ENCODE data around the gene ATP2B3.
A peak's percentile ranks its signal among the peaks of the same experiment; 100 is the strongest.
"Not testable (repeated sequence)": the region's sequence is repeated elsewhere in the genome, so short reads cannot be mapped to it uniquely, and the experiment has no call there.

ATP2B3 gene

DNA sequence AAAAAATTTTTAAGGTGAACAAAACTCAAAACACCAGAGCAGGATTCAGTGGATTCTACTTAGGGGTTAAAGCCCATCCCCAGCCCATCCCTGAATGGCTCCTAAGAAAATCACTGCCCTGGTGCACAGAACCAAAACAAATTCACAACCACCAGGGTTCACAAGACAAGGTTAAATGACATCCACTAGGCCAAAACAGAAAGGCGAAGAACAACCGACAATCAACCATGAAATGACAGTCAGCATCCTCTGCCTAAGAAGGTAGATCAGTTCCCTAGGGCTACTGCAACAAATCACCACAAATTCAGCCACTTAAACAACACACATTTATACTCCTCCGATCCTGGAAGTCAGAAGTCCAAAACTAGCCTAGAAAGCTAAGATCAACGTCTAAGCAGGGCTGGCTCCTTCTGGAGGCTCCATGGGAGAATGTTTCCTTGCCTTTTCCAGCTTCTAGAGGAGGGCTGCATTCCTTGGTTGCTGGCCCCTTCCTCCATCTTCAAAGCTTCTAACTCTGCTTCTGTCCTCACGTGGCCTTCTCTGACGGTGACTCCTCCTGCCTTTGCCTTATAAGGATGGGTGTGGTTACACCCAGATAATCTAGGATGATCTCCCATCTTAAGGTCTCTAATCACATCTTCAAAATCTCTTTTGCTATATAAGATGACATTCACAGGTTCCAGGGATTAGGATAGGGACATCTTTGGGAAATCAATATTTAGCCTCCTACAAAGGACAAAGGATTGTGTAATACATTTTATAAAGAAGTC lies 79.7 kb downstream of the ATP2B3 start:
- DNase-seq: no peak

- peak; percentile 73 for DNase-seq
Observed at GRCh38 chrX:153598541-153599191, 81.2 kb downstream of the ATP2B3 start, which contains the start of gene CCNQ. TSS of gene CCNQ (minus strand) at chrX:153599139. CDS start at chrX:153599073, 66 bp downstream.

DNA sequence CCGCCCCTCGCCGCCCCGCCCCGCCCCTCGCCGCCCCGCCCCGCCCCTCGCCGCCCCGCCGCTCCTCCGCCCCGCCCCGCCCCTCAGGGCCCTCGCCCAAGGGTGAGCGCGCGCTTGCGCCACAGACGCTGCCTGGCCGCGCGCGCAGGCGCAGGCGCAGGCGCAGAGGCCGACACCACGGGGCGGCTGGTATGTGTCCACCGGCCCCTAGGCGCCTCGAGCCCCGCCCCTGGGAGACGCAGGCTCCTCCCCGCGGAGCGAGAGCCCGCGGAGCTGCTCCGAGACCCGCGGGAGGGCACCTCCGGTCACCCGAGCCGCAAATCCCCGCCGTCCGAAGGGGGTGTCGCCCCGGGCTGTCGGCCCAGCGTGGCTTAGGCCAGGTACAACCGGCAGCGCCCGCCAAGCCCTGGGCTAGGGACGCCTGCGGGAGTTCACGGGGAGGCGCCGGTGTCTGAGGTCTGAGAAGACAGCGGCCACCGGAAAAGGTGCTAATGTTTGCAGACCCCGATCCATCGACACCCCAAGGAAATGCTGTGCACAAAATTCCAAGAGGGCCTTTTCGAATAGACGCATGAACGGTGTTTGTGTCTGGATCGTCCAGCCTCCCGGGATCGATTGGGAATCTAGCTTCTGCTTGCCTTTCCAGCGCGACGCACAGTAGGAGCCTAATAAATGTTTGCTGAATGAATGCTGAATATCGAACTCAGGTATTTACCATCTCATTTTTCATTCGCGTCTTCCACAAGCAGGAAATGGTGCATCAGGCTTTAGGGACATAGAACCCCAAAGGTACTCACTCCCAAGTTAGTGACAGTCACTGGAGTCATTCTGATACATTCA lies 82.0 kb downstream of the ATP2B3 start:
- peak; percentile 90 for DNase-seq

DNA sequence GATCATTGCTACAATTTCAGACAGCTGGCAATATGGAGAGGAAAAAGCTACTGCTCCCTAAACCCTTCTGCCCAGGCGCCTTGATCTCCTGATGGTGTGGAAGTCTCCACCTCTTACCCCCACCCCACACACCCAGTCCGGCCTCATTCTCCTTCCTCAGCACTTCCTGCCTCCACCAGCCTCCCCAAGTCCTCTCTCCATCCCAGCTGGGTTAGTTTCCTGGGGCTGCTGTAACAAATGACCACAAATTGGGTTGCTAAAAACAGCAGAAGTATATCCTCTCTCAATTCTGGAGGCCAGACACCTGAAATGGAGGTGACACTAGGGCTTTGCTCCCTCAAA lies 82.6 kb downstream of the ATP2B3 start:
- no peak for DNase-seq

- no peak for DNase-seq
Observed at GRCh38 chrX:153600921-153601320, 83.5 kb downstream of the ATP2B3 start.

- no peak for DNase-seq
Observed at GRCh38 chrX:153601511-153602110, 84.2 kb downstream of the ATP2B3 start.

DNA sequence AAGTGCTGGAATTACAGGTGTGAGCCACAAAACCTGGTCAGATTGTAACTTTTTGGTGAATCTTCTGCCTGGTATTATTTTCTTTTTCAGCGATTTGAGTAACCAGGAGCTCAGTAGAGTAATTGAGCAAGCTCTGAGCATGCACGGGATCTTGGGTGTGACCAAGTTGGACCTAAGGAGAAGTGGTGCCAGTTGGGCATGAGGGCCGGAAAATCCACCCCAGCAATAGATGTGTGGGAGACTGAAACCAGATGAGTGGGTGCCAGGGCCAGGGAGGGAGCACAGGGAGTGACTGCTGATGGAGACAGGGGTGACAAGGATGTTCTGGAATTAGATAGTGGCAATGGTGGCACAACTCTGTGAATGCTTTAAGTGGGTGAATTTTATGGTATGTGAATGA lies 85.2 kb downstream of the ATP2B3 start:
- no peak for DNase-seq

- DNase-seq: no peak
Observed at GRCh38 chrX:153603131-153603656, 85.8 kb downstream of the ATP2B3 start.

DNA sequence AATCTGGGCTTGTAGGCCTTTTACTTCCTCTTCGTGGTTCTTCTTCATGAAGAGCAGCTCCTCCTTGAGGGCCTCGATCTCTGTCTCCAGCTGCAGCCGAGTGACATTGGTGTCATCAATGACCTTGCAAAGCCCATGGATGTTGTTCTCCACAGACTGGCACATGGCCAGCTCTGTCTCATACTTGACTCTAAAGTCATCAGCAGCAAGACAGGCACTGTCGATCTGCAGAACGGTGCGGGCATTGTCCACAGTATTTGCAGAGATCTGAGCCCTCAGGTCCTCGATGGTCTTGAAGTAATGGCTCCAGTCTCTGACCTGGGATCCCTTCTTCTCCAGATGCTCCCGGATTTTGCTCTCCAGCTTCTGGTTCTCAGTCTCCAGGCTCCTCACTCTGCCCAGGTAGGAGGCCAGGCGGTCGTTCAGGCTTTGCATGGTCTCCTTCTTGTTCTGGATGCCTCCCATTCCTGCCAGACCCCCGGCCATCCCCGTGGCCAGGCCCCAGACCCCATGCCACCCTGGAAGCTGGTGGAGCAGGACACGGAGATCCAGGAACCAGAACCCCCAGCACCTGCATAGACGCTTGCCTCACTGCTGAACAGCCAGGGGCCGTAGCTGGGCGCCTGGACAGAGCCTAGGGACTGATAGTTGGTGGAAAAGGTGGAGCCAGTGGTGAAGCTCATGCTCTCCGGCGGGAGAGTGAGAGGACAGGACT lies 87.4 kb downstream of the ATP2B3 start:
- DNase-seq: not testable (repeated sequence)

DNA sequence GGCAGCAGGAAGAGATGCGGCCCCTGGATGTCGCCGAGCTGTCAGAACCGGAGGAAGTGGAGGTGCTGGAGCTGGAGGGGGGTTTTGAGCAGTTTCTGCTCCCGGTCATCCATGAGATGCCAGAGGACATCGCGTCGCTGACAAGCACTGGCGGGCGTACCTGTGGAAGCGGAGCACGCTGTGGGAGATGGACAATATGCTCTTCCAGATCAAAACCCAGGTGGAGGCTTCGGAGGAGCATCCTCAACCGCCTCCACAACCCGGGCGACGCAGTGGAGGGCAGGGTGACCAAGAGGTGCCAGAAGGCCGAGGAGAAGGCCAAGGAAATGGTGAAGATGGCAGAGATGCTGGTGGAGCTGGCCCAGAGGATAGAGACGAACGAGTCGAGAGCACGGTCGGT lies 89.1 kb downstream of the ATP2B3 start:
- no peak for DNase-seq

GRCh38 chrX:153608376-153608775 lies 90.9 kb downstream of the ATP2B3 start:
- no peak for DNase-seq

- DNase-seq: no peak
Observed at GRCh38 chrX:153608806-153609205, 91.4 kb downstream of the ATP2B3 start.

DNA sequence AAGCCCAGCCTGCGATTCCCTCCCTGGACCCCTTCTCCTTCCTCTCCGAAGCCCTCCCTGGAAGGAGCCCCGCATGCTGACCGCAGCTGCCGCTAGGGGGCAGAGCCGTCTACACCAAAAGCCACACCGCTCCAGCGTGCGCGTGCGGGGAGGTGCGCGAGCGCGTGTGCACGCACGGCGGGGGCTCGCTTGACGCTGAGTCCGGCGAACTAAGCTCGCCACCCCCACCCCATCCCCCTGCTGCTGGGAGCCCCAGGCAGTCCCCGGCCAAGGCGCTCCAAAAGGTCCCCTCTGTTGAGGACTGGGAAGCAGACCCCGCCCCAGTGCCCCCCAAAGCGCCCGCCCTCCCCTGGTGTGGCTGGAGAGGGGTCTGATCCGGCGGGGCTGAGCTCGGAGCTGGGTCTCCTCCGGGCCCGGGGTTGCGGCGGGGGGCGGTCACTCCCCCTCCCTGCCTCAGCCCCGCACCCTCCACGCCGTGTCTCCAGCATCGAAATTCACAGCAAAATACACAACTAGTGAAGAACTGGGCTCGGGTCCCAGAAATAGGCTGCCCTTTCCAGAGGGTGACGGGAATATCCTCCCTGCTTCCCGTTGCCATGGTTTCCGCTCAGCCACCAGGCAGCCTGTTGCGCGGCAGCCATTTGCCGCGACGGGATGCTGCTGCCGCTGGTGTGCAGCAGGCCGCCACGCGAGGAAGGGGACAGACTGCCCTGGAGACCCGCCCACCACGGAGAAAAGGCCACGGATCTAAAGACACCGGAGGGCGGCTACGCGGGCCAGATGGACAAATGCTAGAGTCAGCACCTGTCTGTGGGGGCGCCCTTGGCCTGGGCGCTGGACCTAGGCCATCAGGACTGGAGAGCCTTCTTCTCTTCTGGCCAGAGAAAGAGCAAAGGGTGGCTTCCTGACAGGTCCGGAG lies 92.7 kb downstream of the ATP2B3 start:
- peak; percentile 91 for DNase-seq

DNA sequence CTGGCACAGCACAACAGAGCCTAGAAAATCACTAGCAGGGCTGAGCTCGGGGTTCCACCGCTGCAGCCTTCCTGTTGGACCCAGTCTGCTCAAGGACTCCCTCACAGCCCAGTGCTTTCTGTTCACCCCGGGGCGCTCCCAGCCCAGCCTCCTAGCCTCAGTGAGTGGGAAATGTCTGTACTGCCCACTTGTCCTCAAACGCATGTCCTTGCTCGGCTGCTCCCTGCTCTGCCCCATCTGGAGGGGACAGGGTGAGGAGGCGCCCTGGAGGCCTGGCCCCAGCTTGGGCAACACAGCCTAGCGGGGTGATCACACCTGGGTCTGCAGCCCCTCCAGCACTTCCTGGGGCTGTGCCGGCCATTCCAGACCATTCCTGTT lies 93.4 kb downstream of the ATP2B3 start:
- no peak for DNase-seq

DNA sequence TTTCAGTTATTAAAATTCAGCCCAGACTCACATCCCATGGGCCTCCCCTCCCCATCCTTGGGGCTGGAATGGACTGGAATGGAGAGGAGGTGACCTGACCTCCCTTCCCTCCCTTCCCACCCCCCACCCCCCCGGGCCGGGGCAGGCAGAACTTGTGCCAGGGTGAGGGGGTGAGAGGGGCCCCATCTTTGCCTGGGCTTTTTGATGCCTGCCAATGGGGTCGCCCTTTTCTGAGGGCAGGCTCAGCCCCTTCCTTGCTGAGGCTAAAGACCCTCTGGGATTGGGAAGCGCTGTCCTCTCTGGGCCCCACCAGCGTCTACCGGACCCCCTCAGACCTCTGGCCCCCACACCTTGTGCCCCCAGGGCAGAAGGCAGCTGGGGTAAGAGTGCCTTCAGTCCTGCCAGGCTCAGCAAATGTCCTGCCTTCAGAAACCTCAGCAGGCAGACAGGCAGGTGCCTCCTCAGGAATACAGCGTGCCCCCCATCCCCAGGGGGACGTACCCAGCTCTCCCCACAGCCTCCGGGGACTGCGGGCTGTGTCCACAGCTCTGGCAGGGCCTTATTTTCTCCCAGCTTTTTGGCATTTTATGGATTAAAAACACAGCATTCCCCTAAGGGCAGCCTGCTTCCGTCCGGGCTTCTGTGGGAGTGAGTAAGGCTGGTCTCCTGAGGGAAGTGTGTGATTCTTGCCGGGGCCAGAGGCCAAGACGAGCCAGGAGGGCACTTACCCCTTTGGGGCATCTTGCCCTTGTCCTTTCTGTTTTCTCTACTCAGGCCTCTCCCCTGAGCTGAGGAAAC lies 94.1 kb downstream of the ATP2B3 start:
- no peak for DNase-seq

- no peak for DNase-seq
Observed at GRCh38 chrX:153612413-153612812, 95.0 kb downstream of the ATP2B3 start.

GRCh38 chrX:153614818-153615217 lies 97.4 kb downstream of the ATP2B3 start:
- no peak for DNase-seq

DNA sequence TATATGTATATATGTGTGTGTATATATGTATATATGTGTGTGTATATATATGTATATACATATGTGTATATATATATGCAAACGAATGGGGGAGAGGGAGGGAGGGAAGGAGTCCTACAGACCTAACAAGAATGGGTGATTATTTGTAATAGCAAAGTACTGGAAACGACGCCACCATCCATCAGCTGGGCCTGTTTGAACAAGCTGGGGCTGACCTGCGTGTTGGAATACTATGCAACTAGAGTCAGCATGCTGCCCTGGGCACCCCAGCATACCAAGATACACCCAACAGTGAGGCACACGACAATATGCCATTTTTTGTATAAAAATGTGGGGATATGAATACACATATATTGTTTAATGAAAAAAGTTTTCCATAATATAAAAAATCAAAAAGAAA lies 103.1 kb downstream of the ATP2B3 start:
- DNase-seq: no peak

DNA sequence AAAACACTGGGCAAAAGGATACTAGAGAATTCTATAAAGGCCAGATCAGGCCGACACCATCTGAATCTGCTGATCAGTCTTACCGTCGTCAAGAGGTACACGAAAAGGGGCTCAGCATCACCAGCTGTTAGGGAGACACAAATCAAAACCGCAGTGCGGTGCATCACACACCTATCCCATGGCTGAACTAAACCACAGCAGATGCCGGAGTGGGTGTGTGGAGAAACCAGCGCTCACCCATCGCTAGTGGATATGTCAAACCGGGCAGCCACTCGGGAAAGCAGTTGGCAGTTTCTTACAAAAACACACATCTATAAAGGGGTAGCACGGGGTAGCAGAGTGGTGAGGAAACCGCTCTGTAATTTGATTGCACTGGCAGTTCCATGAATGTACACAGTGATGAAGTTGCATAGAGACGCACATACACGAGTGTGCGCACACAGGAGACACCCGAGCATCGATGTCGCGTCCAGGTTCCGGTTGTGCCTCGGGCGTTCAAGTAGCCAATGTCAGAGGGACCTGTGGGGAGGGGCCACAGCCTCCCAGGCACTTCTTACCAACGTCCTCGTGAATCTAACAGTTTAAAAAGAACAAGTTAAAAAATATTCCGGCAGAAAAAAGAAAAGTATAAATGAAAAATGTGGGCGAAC lies 104.6 kb downstream of the ATP2B3 start:
- DNase-seq: no peak

All from activated CD8-positive, alpha-beta memory T cell treated with anti-CD3 and anti-CD28 coated beads for 24 hours (primary cell).